IPS-20b (cell line): ENCODE data around the gene MACROD2.
"Not testable (repeated sequence)": the region's sequence is repeated elsewhere in the genome, so short reads cannot be mapped to it uniquely, and the experiment has no call there.

Source experiments
- H3K27ac ChIP-seq: one replicate; pipeline ENCODE4 v1.5.1; 2013; ENCODE audit warnings: low read length
- H3K27me3 ChIP-seq: 2 replicates; pipeline ENCODE4 v1.6.1; 2013; ENCODE audit warnings: mild to moderate bottlenecking, low read length, inconsistent platforms; ENCODE audit not compliant: insufficient read depth
- H3K36me3 ChIP-seq: 2 replicates; pipeline ENCODE4 v1.6.1; 2013; ENCODE audit warnings: low read depth, mild to moderate bottlenecking, inconsistent platforms, low read length, moderate library complexity; ENCODE audit not compliant: insufficient read depth
- H3K4me1 ChIP-seq: 2 replicates; pipeline ENCODE4 v1.6.1; 2013; ENCODE audit warnings: mild to moderate bottlenecking, control low read depth, inconsistent platforms, low read length, moderate library complexity; ENCODE audit not compliant: insufficient read depth
- H3K4me3 ChIP-seq: 2 replicates; pipeline ENCODE4 v1.5.1; 2013; ENCODE audit warnings: mild to moderate bottlenecking, low read length, inconsistent platforms
- H3K9ac ChIP-seq: 2 replicates; pipeline ENCODE4 v1.6.1; 2013; ENCODE audit warnings: low read depth, mild to moderate bottlenecking, inconsistent platforms, low read length, moderate library complexity
- H3K9me3 ChIP-seq: 2 replicates; pipeline ENCODE4 v1.6.1; 2013; ENCODE audit warnings: mild to moderate bottlenecking, low read depth, low read length, inconsistent platforms; ENCODE audit not compliant: insufficient read depth

MACROD2 gene

DNA sequence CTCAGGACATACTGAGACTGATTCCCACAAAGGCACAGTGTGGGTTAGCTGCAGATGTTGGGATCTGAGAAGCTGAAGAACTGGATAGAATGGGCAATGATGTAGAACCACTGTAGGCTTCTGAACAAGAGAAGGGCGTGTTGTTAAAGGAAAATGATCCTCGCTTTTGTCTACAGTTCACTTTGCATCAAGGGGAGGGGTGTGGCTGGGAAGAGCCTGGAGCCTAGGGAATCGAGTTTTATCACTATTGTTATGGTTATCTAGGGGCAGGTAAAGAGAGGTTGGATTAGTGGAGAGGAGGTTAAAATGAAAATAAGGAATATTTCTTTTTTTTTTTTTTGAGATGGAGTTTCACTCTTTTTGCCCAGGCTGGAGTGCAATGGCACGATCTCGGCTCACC lies 1809.8 kb downstream of the MACROD2 start:
- Histone ChIP-seq H3K4me3 (no peak overlapping the region), H3K27ac (no peak overlapping the region), H3K9ac (no peak overlapping the region), H3K27me3 (no peaks in the 10 kb centered on the region), H3K9me3 (peaks cover 8% of the 10 kb centered on the region), H3K4me1 (no peaks in the 10 kb centered on the region), H3K36me3 (no peaks in the 10 kb centered on the region)

DNA sequence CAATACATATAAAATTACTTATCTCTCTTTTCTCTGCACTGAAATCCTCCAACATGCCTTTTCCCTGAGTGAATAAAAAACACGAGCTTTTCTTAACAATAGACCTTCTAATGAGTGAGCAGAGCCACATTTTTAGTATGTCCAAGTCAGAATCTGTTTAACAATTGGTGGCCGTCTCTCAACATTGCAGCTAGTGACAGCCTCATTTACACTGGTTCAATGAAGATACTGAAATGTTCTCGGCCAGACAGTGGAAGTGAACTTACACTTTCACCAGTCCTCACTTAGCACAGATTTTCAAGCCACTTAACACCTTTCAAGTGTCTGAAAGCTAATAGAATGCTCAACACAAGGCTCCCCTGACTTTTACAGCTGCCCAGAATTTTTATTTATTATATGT lies 1810.8 kb downstream of the MACROD2 start:
- no peaks in the 10 kb centered on the region for H3K4me1 ChIP-seq
- peaks cover 8% of the 10 kb centered on the region for H3K9me3 ChIP-seq
- H3K27me3 ChIP-seq: no peaks in the 10 kb centered on the region
- H3K27ac ChIP-seq: no peak overlapping the region
- H3K36me3 ChIP-seq: no peaks in the 10 kb centered on the region
- H3K9ac ChIP-seq: no peak overlapping the region
- no peak overlapping the region for H3K4me3 ChIP-seq

DNA sequence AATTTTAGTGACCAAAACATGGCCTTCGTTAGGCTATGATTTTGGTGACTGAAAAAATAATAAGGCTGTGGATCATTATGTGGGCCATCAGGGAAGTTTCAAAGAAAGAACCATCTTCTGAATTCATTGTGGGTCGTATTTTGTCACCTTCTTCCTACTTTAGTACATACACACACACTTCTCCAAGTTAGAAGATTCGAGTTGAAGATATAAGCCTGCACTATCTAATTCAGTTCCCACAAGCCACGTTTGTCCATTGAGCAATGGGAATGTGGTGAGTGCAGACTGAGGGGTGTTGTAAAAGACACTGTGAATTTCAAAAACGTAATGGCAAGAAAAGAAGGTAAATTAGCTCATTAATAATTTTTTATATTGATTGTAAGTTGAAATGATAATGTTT lies 1812.0 kb downstream of the MACROD2 start:
- Histone ChIP-seq H3K9me3 (peaks cover 8% of the 10 kb centered on the region), H3K36me3 (no peaks in the 10 kb centered on the region), H3K27ac (no peak overlapping the region), H3K4me3 (no peak overlapping the region), H3K4me1 (no peaks in the 10 kb centered on the region), H3K9ac (no peak overlapping the region), H3K27me3 (no peaks in the 10 kb centered on the region)

DNA sequence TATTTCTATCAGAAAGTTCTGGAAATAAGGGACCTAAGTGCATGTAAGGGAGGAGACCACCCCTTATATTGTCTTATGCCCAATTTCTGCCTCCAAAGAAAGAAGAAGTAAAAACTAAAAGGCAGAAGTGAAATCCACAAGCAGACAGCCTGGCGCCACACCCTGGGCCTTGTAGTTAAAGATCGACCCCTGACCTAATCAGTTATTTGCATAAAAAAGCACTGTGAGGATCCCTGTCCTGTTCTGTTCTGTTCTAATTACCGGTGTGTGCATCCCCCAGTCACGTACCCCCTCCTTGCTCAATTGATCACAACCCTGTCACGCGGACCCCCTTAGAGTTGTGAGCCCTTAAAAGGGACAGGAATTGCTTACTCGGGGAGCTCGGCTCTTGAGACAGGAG lies 1812.5 kb downstream of the MACROD2 start:
- not testable (repeated sequence) for H3K27me3 ChIP-seq, H3K4me1 ChIP-seq, H3K36me3 ChIP-seq, H3K27ac ChIP-seq, H3K9me3 ChIP-seq, H3K9ac ChIP-seq, H3K4me3 ChIP-seq

DNA sequence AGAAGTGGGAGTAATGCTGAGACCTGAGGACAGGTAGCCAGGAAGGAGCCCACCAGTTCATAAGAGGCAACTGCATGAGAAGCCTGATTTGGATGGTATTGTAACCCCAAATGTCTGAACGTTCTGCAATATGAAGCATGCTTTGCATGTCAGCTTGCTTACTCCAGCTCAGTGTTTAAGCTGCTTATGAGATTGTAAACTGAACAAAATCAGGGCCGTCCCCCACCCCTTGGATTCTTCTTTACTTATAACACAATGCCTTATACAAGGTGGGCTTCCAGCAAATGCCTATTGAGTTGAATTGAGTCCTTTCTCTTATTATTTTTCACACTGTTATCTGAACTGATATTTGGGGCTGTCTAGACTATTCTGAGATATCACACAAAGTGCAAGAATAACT lies 1816.6 kb downstream of the MACROD2 start:
- Histone ChIP-seq H3K9ac (no peak overlapping the region), H3K4me1 (no peaks in the 10 kb centered on the region), H3K4me3 (no peak overlapping the region), H3K9me3 (peaks cover 8% of the 10 kb centered on the region), H3K27ac (no peak overlapping the region), H3K36me3 (no peaks in the 10 kb centered on the region), H3K27me3 (no peaks in the 10 kb centered on the region)

DNA sequence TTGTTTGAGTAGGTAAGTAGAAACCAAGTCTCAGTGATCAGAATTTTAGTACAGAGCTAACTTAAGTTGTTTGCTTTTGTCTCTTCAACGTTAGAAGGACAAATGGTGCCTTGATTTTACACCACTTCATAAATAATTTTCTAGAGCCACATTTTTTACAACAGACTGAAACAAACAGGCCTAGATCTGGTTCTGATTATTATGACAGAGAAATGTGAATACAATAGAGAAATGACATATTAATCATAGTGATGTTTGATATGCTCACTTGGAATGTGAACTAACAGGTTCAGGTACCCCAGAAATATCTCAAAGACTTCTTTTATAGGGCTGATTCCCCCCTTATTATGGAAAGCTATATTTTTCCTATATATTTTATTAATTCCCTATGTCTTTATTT lies 1817.4 kb downstream of the MACROD2 start:
- peaks cover 6% of the 10 kb centered on the region for H3K9me3 ChIP-seq
- no peak overlapping the region for H3K9ac ChIP-seq
- H3K4me3 ChIP-seq: no peak overlapping the region
- no peaks in the 10 kb centered on the region for H3K4me1 ChIP-seq
- H3K27me3 ChIP-seq: no peaks in the 10 kb centered on the region
- H3K36me3 ChIP-seq: no peaks in the 10 kb centered on the region
- H3K27ac ChIP-seq: no peak overlapping the region

DNA sequence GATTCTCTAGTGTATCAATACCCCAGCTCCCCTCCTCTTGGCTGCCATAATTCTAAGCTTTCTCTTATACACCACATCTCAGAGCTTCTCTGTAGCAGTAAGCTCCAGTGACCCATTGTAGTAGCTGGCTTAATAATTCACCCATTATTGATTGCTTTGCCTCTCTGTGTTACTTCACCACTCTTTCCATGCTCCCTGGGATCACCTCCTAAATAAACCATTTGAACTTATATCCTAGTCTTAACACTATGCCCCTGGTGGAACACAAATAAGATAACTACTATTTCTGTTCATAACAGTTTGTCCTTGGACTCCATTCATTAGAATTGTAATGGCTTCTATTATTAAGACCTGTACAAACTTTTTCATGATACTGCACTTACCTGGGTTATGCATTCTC lies 1819.0 kb downstream of the MACROD2 start:
- H3K9me3 ChIP-seq: no peaks in the 10 kb centered on the region
- H3K27me3 ChIP-seq: no peaks in the 10 kb centered on the region
- no peak overlapping the region for H3K9ac ChIP-seq
- no peak overlapping the region for H3K27ac ChIP-seq
- H3K36me3 ChIP-seq: no peaks in the 10 kb centered on the region
- peaks cover 3% of the 10 kb centered on the region; the same call in 1 of the 2 replicates for H3K4me1 ChIP-seq
- H3K4me3 ChIP-seq: no peak overlapping the region

DNA sequence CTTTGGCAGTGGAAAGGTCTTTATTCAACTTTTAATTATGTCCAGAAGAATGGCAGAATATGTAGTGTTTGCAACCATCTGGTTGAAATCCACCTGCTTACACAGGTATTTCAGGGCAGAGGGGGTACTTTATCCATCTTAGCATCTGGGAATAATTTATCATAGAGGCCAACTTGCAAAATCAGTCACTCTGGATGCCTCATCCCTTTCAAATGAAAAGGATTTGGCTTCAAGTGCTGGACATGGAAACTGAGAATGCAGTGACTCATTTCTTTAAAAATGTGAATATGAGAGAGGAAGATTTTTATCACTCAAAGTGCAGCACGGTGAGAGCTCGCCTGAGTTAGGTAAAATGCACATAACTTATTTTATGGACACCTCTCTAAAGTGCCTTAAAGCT lies 1819.6 kb downstream of the MACROD2 start:
- no peaks in the 10 kb centered on the region for H3K9me3 ChIP-seq
- no peak overlapping the region for H3K9ac ChIP-seq
- no peaks in the 10 kb centered on the region for H3K27me3 ChIP-seq
- no peaks in the 10 kb centered on the region for H3K36me3 ChIP-seq
- H3K4me3 ChIP-seq: no peak overlapping the region
- H3K27ac ChIP-seq: no peak overlapping the region
- peaks cover 3% of the 10 kb centered on the region; the same call in 1 of the 2 replicates for H3K4me1 ChIP-seq

DNA sequence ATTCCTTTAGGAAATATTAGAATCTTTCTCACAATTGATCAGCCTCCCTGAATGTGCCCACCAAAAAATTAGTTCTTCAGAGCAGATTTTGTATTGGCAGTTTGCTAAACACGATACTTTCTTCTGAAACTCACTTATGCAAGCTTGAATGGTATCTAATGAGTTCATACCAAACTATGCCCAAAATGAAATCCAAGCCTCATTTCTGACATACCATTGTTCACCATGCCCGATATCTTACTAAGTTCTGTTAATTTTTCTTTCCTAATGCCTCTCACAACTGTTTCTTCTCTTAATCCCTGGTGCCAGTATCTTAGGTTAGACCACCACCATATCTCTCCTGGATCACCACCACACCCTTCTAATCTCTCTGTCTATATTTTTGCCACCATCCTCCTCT lies 1822.0 kb downstream of the MACROD2 start:
- no peaks in the 10 kb centered on the region for H3K36me3 ChIP-seq
- H3K4me3 ChIP-seq: no peak overlapping the region
- no peaks in the 10 kb centered on the region for H3K27me3 ChIP-seq
- H3K27ac ChIP-seq: no peak overlapping the region
- H3K9ac ChIP-seq: no peak overlapping the region
- H3K4me1 ChIP-seq: peaks cover 3% of the 10 kb centered on the region; the same call in 1 of the 2 replicates
- no peaks in the 10 kb centered on the region for H3K9me3 ChIP-seq

DNA sequence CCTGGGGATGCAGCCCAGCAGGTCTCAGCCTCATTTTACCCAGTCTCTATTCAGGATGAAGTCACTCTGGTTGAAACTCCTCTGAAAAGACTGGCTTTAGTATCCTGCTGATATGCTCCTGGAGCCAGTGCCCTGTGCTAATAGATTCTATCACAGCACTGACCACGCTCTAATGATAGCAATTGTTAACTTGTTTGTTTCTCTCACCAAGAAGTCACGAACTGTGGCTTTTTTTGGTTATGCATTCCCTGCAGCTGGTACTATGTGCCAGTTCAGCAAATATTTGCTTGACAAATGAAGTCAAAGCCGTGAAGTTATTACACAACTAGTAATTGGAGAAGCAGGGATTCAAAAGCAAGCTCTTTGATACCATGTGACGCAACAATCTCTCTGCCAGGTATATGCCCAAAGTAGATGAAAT lies 1823.3 kb downstream of the MACROD2 start:
- no peaks in the 10 kb centered on the region for H3K9me3 ChIP-seq
- no peaks in the 10 kb centered on the region for H3K27me3 ChIP-seq
- H3K4me1 ChIP-seq: peaks cover 3% of the 10 kb centered on the region; the same call in 1 of the 2 replicates
- no peaks in the 10 kb centered on the region for H3K36me3 ChIP-seq
- no peak overlapping the region for H3K9ac ChIP-seq
- no peak overlapping the region for H3K27ac ChIP-seq
- H3K4me3 ChIP-seq: no peak overlapping the region

DNA sequence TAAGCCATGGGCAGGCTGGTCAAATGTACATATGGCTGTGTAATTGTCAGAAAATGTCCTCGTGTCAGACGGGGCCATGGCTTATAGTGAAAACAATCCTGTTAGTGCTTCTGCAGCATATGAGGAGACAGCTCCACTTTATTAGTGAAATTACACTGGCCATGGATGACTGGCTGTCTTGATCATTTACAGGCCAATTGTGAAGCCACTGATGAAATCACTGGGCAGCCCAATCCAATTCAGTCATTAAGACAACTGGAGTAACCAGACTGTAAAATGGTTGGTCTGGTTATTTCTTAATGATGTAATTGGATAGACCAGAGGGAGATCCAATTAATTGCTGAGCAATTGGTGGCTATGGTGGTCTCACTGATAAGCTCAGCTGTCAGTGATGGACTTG lies 1828.4 kb downstream of the MACROD2 start:
- Histone ChIP-seq H3K9me3 (no peaks in the 10 kb centered on the region), H3K36me3 (no peaks in the 10 kb centered on the region), H3K4me3 (no peak overlapping the region), H3K9ac (no peak overlapping the region), H3K4me1 (peaks cover 7% of the 10 kb centered on the region; the same call in 1 of the 2 replicates), H3K27me3 (no peaks in the 10 kb centered on the region), H3K27ac (no peak overlapping the region)

DNA sequence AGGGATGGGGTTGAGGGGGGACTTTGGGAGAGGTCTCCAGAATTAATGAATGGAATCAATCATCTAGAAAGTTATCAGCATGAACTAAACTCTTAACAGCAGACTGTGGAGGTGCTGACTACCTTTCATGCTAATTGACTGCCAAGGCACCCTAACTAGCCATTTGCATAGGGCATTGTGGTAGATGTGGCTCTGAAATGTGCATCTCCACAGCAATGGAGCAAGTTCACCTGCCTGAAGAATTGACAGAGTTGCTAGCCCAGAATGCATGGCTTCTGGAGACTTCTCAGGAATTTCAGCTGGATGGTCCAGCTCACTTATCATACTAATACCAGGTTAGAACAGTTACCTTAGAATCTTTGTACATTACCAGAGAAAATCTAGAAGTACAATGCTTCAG lies 1832.3 kb downstream of the MACROD2 start:
- Histone ChIP-seq H3K9me3 (no peaks in the 10 kb centered on the region), H3K27me3 (no peaks in the 10 kb centered on the region), H3K4me1 (peaks cover 4% of the 10 kb centered on the region; the same call in 1 of the 2 replicates), H3K9ac (no peak overlapping the region), H3K4me3 (0 out of 2 replicates have a peak overlapping the region, but pooled peaks have one; percentile 2), H3K27ac (no peak overlapping the region), H3K36me3 (no peaks in the 10 kb centered on the region)

DNA sequence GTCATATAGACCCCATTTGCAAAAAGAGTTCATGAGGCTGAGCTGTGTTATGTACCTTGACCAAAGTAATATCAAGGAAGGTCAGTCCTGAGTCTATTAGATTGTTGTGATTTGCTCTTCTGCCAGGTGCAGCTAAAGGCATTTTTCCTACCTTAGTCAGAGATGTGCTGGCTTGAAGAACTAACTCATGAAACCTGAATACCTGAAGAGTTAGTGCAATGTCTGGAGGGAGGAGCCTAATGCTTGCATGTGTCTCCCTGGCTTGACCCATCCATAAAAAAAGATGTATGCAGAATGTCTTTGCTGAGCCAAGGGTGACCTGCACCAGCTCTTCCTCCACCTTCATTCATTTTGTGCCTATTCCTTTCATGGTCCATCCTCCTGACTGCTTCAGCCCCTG lies 1835.9 kb downstream of the MACROD2 start:
- Histone ChIP-seq H3K27ac (no peak overlapping the region), H3K36me3 (no peaks in the 10 kb centered on the region), H3K27me3 (no peaks in the 10 kb centered on the region), H3K9ac (no peak overlapping the region), H3K9me3 (no peaks in the 10 kb centered on the region), H3K4me1 (peaks cover 4% of the 10 kb centered on the region; the same call in 1 of the 2 replicates), H3K4me3 (no peak overlapping the region)
